Loucy (cell line): ENCODE data around the gene CDK7.

ENCODE experiments used
- H2AFZ ChIP-seq: fragments of 200-600 bp; sonication (generic); 2 replicates; pipeline ENCODE4 v1.6.0; 2016; ENCODE audit warnings: antibody characterized with exemption, mild to moderate bottlenecking, low read length, moderate library complexity
- H3F3A ChIP-seq: fragments of 200-600 bp; 2 replicates; pipeline ENCODE4 v1.6.0; 2016; ENCODE audit warnings: antibody characterized with exemption, low read depth, mild to moderate bottlenecking
- H3K27me3 ChIP-seq: fragments of 200-600 bp; sonication (generic); 2 replicates; pipeline ENCODE4 v1.6.1; 2014; ENCODE audit warnings: low read length, mild to moderate bottlenecking; ENCODE audit not compliant: insufficient read depth, poor library complexity, severe bottlenecking
- H3K36me3 ChIP-seq: fragments of 200-600 bp; sonication (generic); 2 replicates; pipeline ENCODE4 v1.6.1; 2016; ENCODE audit warnings: low read length; ENCODE audit not compliant: insufficient read depth
- H3K4me1 ChIP-seq: fragments of 200-600 bp; sonication (generic); 2 replicates; pipeline ENCODE4 v1.5.1; 2014; ENCODE audit warnings: low read length, mild to moderate bottlenecking; ENCODE audit not compliant: insufficient read depth, poor library complexity, severe bottlenecking
- H3K4me2 ChIP-seq: fragments of 200-600 bp; sonication (generic); 2 replicates; pipeline ENCODE4 v1.6.0; 2014; ENCODE audit warnings: antibody characterized with exemption, low read length, low read depth, mild to moderate bottlenecking; ENCODE audit not compliant: poor library complexity, severe bottlenecking
- H3K4me3 ChIP-seq: fragments of 200-600 bp; sonication (generic); 2 replicates; pipeline ENCODE4 v1.5.1; 2014; ENCODE audit warnings: low read length, mild to moderate bottlenecking, mixed read lengths; ENCODE audit not compliant: poor library complexity, severe bottlenecking
- H3K79me2 ChIP-seq: fragments of 200-600 bp; sonication (generic); 2 replicates; pipeline ENCODE4 v1.6.1; 2014; ENCODE audit warnings: low read length; ENCODE audit not compliant: insufficient read depth
- H3K9ac ChIP-seq: fragments of 200-600 bp; sonication (generic); 2 replicates; pipeline ENCODE4 v1.6.0; 2014; ENCODE audit warnings: mild to moderate bottlenecking, low read depth, low read length, moderate library complexity; ENCODE audit not compliant: poor library complexity, severe bottlenecking
- H3K9me2 ChIP-seq: fragments of 200-600 bp; sonication (generic); replicated peaks from 2 replicates; pipeline ENCODE4 v1.6.1; 2016; ENCODE audit warnings: low read depth, low read length, mixed read lengths
- H3K9me3 ChIP-seq: fragments of 200-600 bp; sonication (generic); 2 replicates; pipeline ENCODE4 v1.6.1; 2014; ENCODE audit warnings: mild to moderate bottlenecking, antibody characterized with exemption, low read length, low read depth; ENCODE audit not compliant: insufficient read depth
- H4K20me1 ChIP-seq: fragments of 200-600 bp; sonication (generic); 2 replicates; pipeline ENCODE4 v1.6.0; 2014; ENCODE audit warnings: antibody characterized with exemption, low read length, mild to moderate bottlenecking; ENCODE audit not compliant: insufficient read depth, poor library complexity, severe bottlenecking
- EZH2phosphoT487 ChIP-seq: fragments of 200-600 bp; IDR thresholded peaks from 2 replicates; pipeline ENCODE4 v1.6.1; 2018; ENCODE audit warnings: antibody characterized with exemption, mild to moderate bottlenecking, moderate library complexity, borderline replicate concordance
- TF ChIP-seq, protein P1 (sequence below): fragments of 200-600 bp; sonication (generic); conservative IDR thresholded peaks from 2 replicates; pipeline ENCODE4 v1.5.1; 2014; ENCODE audit warnings: mild to moderate bottlenecking, antibody characterized with exemption, low read length

Gene CDK7

DNA sequence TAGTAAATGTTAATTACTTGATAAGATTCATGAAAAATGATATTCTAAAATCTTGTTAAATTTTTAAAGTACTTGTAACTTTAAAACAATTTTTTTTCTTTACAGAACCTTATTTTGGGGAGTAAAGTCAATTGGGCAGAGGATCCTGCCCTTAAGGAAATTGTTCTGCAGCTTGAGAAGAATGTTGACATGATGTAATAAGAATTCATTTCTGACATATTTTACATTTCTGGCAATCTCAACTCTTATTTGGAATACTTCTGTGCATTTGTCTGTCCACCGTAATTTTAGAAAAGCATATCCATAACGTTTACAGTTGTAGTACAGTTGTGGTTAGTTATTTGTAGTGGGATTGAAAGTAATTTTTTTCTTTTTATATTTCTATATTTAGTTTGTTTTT is 25.1 kb upstream of the CDK7 start:
- Histone ChIP-seq H3K9me2 (no peaks in the 10 kb centered on the region), H3K36me3 (0 out of 2 replicates have a peak, but pooled peaks cover 7% of the 10 kb centered on the region), H3K4me3 (no peak overlapping the region), H3K9ac (no peak overlapping the region), H3K27me3 (no peaks in the 10 kb centered on the region), H3F3A (no peaks in the 10 kb centered on the region), H2AFZ (no peak overlapping the region), H3K9me3 (no peaks in the 10 kb centered on the region), H3K4me1 (no peaks in the 10 kb centered on the region), H3K4me2 (no peak overlapping the region), H4K20me1 (no peaks in the 10 kb centered on the region), H3K79me2 (no peaks in the 10 kb centered on the region)
- TF ChIP-seq, protein P1, sequence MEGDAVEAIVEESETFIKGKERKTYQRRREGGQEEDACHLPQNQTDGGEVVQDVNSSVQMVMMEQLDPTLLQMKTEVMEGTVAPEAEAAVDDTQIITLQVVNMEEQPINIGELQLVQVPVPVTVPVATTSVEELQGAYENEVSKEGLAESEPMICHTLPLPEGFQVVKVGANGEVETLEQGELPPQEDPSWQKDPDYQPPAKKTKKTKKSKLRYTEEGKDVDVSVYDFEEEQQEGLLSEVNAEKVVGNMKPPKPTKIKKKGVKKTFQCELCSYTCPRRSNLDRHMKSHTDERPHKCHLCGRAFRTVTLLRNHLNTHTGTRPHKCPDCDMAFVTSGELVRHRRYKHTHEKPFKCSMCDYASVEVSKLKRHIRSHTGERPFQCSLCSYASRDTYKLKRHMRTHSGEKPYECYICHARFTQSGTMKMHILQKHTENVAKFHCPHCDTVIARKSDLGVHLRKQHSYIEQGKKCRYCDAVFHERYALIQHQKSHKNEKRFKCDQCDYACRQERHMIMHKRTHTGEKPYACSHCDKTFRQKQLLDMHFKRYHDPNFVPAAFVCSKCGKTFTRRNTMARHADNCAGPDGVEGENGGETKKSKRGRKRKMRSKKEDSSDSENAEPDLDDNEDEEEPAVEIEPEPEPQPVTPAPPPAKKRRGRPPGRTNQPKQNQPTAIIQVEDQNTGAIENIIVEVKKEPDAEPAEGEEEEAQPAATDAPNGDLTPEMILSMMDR: no peak
- no peak for TF ChIP-seq EZH2phosphoT487

DNA sequence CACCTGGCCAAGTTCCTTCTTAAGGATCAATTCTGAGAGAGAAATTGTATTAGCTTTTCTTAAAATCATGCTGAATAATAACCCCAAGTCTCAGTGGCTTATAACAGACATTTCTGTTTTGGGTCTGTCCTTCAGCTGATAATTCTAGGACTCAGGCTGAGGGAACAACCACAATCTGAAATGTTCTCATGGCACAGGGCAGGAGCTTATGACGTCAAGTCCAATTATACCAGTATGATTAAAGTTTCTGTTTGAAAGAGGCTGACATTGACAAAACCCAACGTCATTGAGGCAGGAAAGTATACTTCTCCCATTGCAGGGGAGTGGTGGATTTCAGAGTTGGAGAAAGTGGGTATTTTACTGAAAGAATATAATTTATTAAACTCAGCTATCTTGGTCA is 23.5 kb upstream of the CDK7 start:
- no peaks in the 10 kb centered on the region for H4K20me1 ChIP-seq
- H3K4me3 ChIP-seq: no peak overlapping the region
- H2AFZ ChIP-seq: no peak overlapping the region
- no peaks in the 10 kb centered on the region for H3K9me2 ChIP-seq
- TF ChIP-seq, protein P1: no peak
- no peak for TF ChIP-seq EZH2phosphoT487
- H3K36me3 ChIP-seq: 0 out of 2 replicates have a peak, but pooled peaks cover 7% of the 10 kb centered on the region
- H3K4me2 ChIP-seq: no peak overlapping the region
- no peaks in the 10 kb centered on the region for H3F3A ChIP-seq
- H3K4me1 ChIP-seq: no peaks in the 10 kb centered on the region
- H3K27me3 ChIP-seq: no peaks in the 10 kb centered on the region
- H3K79me2 ChIP-seq: no peaks in the 10 kb centered on the region
- no peaks in the 10 kb centered on the region for H3K9me3 ChIP-seq
- H3K9ac ChIP-seq: no peak overlapping the region

DNA sequence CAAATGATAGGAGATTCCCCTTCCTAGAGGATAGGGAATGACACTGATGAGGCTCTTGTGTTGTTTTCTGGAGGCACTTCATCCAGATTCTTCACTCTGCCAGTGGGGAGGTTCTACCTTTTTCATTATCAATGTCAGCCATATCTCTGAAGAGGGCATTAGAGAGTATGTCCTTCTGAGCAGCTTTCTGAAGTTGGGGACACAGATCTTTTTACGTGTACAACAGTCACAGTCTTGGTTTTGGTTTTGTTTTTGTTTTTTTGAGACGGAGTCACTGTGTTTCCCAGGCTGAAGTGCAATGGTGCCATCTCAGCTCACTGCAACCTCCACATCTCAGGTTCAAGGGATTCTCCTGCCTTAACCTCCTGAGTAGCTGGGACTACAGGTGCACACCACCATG is 22.7 kb upstream of the CDK7 start:
- H4K20me1 ChIP-seq: no peaks in the 10 kb centered on the region
- H3K9me2 ChIP-seq: no peaks in the 10 kb centered on the region
- no peak overlapping the region for H3K4me3 ChIP-seq
- no peaks in the 10 kb centered on the region for H3K27me3 ChIP-seq
- H3F3A ChIP-seq: no peaks in the 10 kb centered on the region
- H3K36me3 ChIP-seq: 0 out of 2 replicates have a peak, but pooled peaks cover 7% of the 10 kb centered on the region
- H3K4me1 ChIP-seq: peaks cover under 1% of the 10 kb centered on the region
- no peaks in the 10 kb centered on the region for H3K9me3 ChIP-seq
- H3K79me2 ChIP-seq: no peaks in the 10 kb centered on the region
- H3K9ac ChIP-seq: no peak overlapping the region
- H2AFZ ChIP-seq: no peak overlapping the region
- H3K4me2 ChIP-seq: no peak overlapping the region
- TF ChIP-seq EZH2phosphoT487: no peak
- TF ChIP-seq, protein P1: no peak
